Tibial artery (tissue), 4 donors: ENCODE results near the gene CNPPD1.

Experiments
- DNase-seq, 2 donors: peaks; one replicate each; pipeline ENCODE4 v3.0.0-alpha.2; 2019
- H3K27ac ChIP-seq, 2 donors: fragments of 200-600 bp; sonication (generic) in 1 of 2; 1 replicate in 1 of 2; 2 replicates in 1 of 2; pipeline ENCODE4 v1.5.1; 2018 to 2019; ENCODE audit warnings: mild to moderate bottlenecking in 1 of 2
- H3K27me3 ChIP-seq, 2 donors: fragments of 200-600 bp; sonication (generic) in 1 of 2; one replicate each; pipeline versions ENCODE4 v1.5.1 to v1.6.0; 2016 to 2019
- H3K36me3 ChIP-seq, 3 donors: fragments of 200-600 bp; sonication (generic) in 2 of 3; one replicate each; pipeline ENCODE4 v1.5.1; 2016 to 2019; ENCODE audit warnings: mild to moderate bottlenecking in 2 of 3
- H3K4me1 ChIP-seq, 4 donors: fragments of 200-600 bp; sonication (generic) in 2 of 4; 1 replicate in 3 of 4; 2 replicates in 1 of 4; pipeline ENCODE4 v1.5.1; 2016 to 2019
- H3K4me3 ChIP-seq, 2 donors: fragments of 200-600 bp; sonication (generic) in 1 of 2; 1 replicate in 1 of 2; 2 replicates in 1 of 2; pipeline ENCODE4 v1.5.1; 2018 to 2019; ENCODE audit warnings: mild to moderate bottlenecking in 2 of 2
- H3K9me3 ChIP-seq, 3 donors: fragments of 200-600 bp; sonication (generic) in 1 of 3; one replicate each; pipeline ENCODE4 v1.5.1; 2016 to 2019
- CTCF ChIP-seq, 2 experiments: fragments of 200-600 bp in 1 of 2; fragments of 450-650 bp in 1 of 2; IDR thresholded peaks; one replicate each; pipeline ENCODE4 v1.5.1; 2017 to 2019; ENCODE audit warnings: antibody characterized with exemption in 2 of 2, mild to moderate bottlenecking in 1 of 2, moderate library complexity in 1 of 2
- intact Hi-C: fragments of 100-400 bp; cut with DNase I; formaldehyde crosslinking; loops from one replicate; pipeline ENCODE4 v1.15.0; 2023; ENCODE audit warnings: low total_unique reads

The CNPPD1 gene

GRCh38 chr2:219163156-219163555, 13.6 kb downstream of the CNPPD1 start:
- peaks cover 0 to 12% (median 10%) of the 10 kb centered on the region in 4 donors for H3K4me1 ChIP-seq
- H3K36me3 ChIP-seq = peaks cover 0 to under 1% (median 0%) of the 10 kb centered on the region in 3 donors
- H3K27ac ChIP-seq = no peak overlapping the region
- TF ChIP-seq CTCF (IDR thresholded peaks at IDR 0.05) = no peak
- H3K4me3 ChIP-seq = no peak overlapping the region
- H3K9me3 ChIP-seq = no peaks in the 10 kb centered on the region
- intact Hi-C loops = no loop called here
- no peak for DNase-seq
- no peaks in the 10 kb centered on the region for H3K27me3 ChIP-seq

GRCh38 chr2:219161097-219161496, 15.6 kb downstream of the CNPPD1 start:
- intact Hi-C loops = no loop called here
- no peaks in the 10 kb centered on the region for H3K27me3 ChIP-seq
- H3K4me3 ChIP-seq = peak overlapping the region; percentile 66 to 84
- no peak for TF ChIP-seq CTCF (IDR thresholded peaks at IDR 0.05)
- no peak for DNase-seq
- H3K36me3 ChIP-seq = peaks cover 12 to 20% (median 12%) of the 10 kb centered on the region in 3 donors
- H3K9me3 ChIP-seq = no peaks in the 10 kb centered on the region
- H3K27ac ChIP-seq = peak overlapping the region; percentile 91 to 92
- H3K4me1 ChIP-seq = peaks cover 0 to 12% (median 10%) of the 10 kb centered on the region in 4 donors

- Histone ChIP-seq H3K36me3 (peaks cover 16 to 27% (median 18%) of the 10 kb centered on the region in 3 donors), H3K9me3 (no peaks in the 10 kb centered on the region), H3K27me3 (no peaks in the 10 kb centered on the region), H3K4me1 (peaks cover 0 to 12% (median 10%) of the 10 kb centered on the region in 4 donors), H3K4me3 (peak within 1 kb of the TSS; percentile 66 to 84), H3K27ac (peak within 1 kb of the TSS; percentile 91 to 92)
- intact Hi-C loops = loop anchor here (1.0 kb wide), 1 partner anchor 135 kb away; no protein-coding TSS in a partner anchor
- peak; percentile 97 to 100 for TF ChIP-seq CTCF (IDR thresholded peaks at IDR 0.05)
- peak; percentile 99 for DNase-seq
Measured at GRCh38 chr2:219160186-219161017, 16.3 kb downstream of the CNPPD1 start, which contains the start of gene NHEJ1. Gene NHEJ1, minus strand, starts transcription at chr2:219160815. Its CDS starts 2,453 bp downstream, at chr2:219158362.

- peak overlapping the region; percentile 66 to 84 for H3K4me3 ChIP-seq
- intact Hi-C loops = loop anchor here (1.0 kb wide), 1 partner anchor 136 kb away; no protein-coding TSS in a partner anchor
- H3K36me3 ChIP-seq = peaks cover 16 to 27% (median 18%) of the 10 kb centered on the region in 3 donors
- TF ChIP-seq CTCF (IDR thresholded peaks at IDR 0.05) = no peak
- H3K9me3 ChIP-seq = no peaks in the 10 kb centered on the region
- H3K27ac ChIP-seq = peak overlapping the region; percentile 91 to 92
- no peak for DNase-seq
- H3K27me3 ChIP-seq = no peaks in the 10 kb centered on the region
- peaks cover 0 to 12% (median 10%) of the 10 kb centered on the region in 4 donors for H3K4me1 ChIP-seq
Measured at GRCh38 chr2:219159771-219160185, 16.9 kb downstream of the CNPPD1 start.

GRCh38 chr2:219158586-219158985, 18.1 kb downstream of the CNPPD1 start:
- Histone ChIP-seq H3K9me3 (no peaks in the 10 kb centered on the region), H3K4me1 (peaks cover 0 to 12% (median 10%) of the 10 kb centered on the region in 4 donors), H3K36me3 (peaks cover 18 to 29% (median 23%) of the 10 kb centered on the region in 3 donors), H3K27ac (no peak overlapping the region), H3K4me3 (no peak overlapping the region), H3K27me3 (no peaks in the 10 kb centered on the region)
- TF ChIP-seq CTCF (IDR thresholded peaks at IDR 0.05) = no peak
- intact Hi-C loops = no loop called here
- no peak for DNase-seq
